ENCODE data around the gene GGA1. TPM values are rescaled to one million over a fixed set of nuclear protein-coding genes. Genes with fewer than 3 reads are reported as not detected.

Gene GGA1
- total and polyA plus RNA-seq, 10 of the 15 experiments (the other 5 are each of a cell fraction or from before 2014, with no cell fraction given): 1.4 to 79.4 (median 44.4) TPM

GRCh38 chr22:37638391-37639069, 29.9 kb downstream of the GGA1 start:
- Histone ChIP-seq H3K36me3 (ENCODE audit: control insufficient read depth in 2 of 2, insufficient read depth in 2 of 2, low read length in 1 of 2) (peaks cover 4 to 6% of the 10 kb centered on the region in 2 experiments; a peak in 3 of 4 replicates), H3K79me2 (ENCODE audit: control insufficient read depth, insufficient read depth, low read length) (peaks cover 27% of the 10 kb centered on the region), H3K9me3 (replicated peaks; ENCODE audit: control insufficient read depth, insufficient read depth, low read length) (no peaks in the 10 kb centered on the region), H3K27me3 (replicated peaks in 1 of 2; ENCODE audit: control insufficient read depth in 2 of 2, insufficient read depth in 2 of 2, low read length in 1 of 2) (no peaks in the 10 kb centered on the region), H3K4me3 (peak overlapping the region; percentile 96), H3K9ac (ENCODE audit: control insufficient read depth, insufficient read depth, low read length) (peak overlapping the region; percentile 87), H3K4me2 (ENCODE audit: control insufficient read depth, insufficient read depth) (peak overlapping the region; percentile 98), H3K27ac (ENCODE audit: control insufficient read depth, insufficient read depth) (peak overlapping the region; percentile 86; the same call in 1 of the 2 replicates), H2AFZ (ENCODE audit: control insufficient read depth, low read depth, low read length) (no peak overlapping the region; the same call in 1 of the 2 replicates), H3K4me1 (ENCODE audit: control insufficient read depth, insufficient read depth, low read length) (peaks cover 74% of the 10 kb centered on the region), H4K20me1 (ENCODE audit: control insufficient read depth, insufficient read depth) (no peaks in the 10 kb centered on the region)
- ChIA-PET SMC1A (ENCODE audit: uncharacterized antibody, unreplicated experiment) (interaction anchor here (0.9 to 8.6 kb wide), 10 partner anchors 12 to 45 kb away, joined by 3 to 108 read pairs (median 6); partner anchors contain the start of genes GGA1, LGALS1 and PDXP), RAD21 (ENCODE audit: unreplicated experiment) (interaction anchor here (1.2 to 10.1 kb wide), 6 partner anchors 13 to 47 kb away, joined by 4 to 173 read pairs (median 48); partner anchors contain the start of genes GGA1, NOL12 and PDXP), POLR2A (interaction anchor here (0.6 to 8.2 kb wide), 6 partner anchors 12 to 59 kb away, joined by 5 to 67 read pairs (median 15); partner anchors contain the start of genes GGA1, LGALS1, LGALS2 and PDXP), CTCF (interaction anchor here (2.5 to 15.9 kb wide), 4 partner anchors 16 to 40 kb away, joined by 24 to 396 read pairs (median 268); partner anchors contain the start of genes GGA1, LGALS1, NOL12 and PDXP)
- no peak for DNase-seq (ENCODE audit: low read depth, low spot score)
- intact Hi-C loops (cut with micrococcal nuclease; ENCODE audit: unreplicated experiment): no loop called here
- WGBS (ENCODE audit: insufficient coverage, insufficient replicate concordance, low lambda C conversion rate, missing lambda C conversion rate): 22% methylated on average over 11 of the region's 11 CpGs
- TF ChIP-seq SMARCA5 (IDR thresholded peaks at IDR 0.05) (no peak), PAX5 (IDR thresholded peaks at IDR 0.05; ENCODE audit: borderline replicate concordance, low read depth, low read length) (peak; percentile 4; the same call in 1 of the 2 replicates), POU2F2 (IDR thresholded peaks at IDR 0.05; ENCODE audit: borderline replicate concordance, low read depth, low read length) (no peak), POLR2A (IDR thresholded peaks at IDR 0.05; ENCODE audit: low read depth, low read length) (peak; percentile 65), GATAD2B (conservative IDR thresholded peaks at IDR 0.05; ENCODE audit: low read depth) (0 out of 2 replicates have a peak, but pooled peaks have one; percentile 20)
- in situ Hi-C loops (cut with MboI): no loop called here
- no TSS peak for BruUV-seq (replicated peaks)
- ATAC-seq: peak; percentile 24
- no peak for FAIRE-seq

Measured in GM12878 (cell line).